Forelimb muscle (tissue), 1 donor: ENCODE data around the gene RUVBL1. TPM values are rescaled to one million over a fixed set of nuclear protein-coding genes. Genes with fewer than 3 reads are reported as not detected.

ENCODE experiments used
- DNase-seq: peaks from one replicate; pipeline ENCODE4 v3.0.0-alpha.2; 2013; ENCODE audit warnings: low read depth
- polyA plus RNA-seq: library from polyadenylated mRNA; unstranded; fragments of 120-200 nt; gene quantifications from one replicate; pipeline ENCODE4 v1.2.1, GENCODE V29; 2013; ENCODE audit not compliant: insufficient read length

RUVBL1 gene
- polyA plus RNA-seq, 1 donor = 34.1 TPM

DNA sequence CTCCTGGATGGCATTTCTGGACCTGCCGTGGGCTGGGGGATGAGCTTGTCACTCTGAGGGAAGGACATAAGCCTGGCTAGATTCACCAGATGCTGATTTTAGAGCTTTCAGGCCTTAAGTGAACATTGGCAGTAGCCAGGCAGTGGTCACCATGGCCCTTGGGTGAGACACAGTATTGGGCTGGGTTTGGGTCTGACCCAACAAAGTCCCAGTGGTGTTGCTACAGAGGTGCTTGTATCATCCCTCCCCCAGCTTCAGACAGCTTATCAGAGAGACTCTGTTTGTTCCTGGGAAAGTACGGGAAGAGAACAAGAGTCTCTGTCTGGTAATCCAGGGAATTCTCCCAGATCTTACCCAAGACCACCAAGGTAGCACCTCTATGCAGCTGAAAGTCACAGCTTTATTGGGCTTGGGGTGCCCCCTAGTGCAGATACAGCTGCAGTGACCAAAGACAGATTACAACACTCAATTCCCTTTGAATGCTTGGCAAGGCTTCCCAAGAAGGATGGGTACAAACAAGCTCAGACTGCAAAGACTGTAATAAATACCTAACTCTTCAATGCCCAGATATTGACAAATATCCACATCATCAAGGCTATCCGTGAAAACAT is 9.8 kb upstream of the RUVBL1 start:
- DNase-seq = no peak

DNA sequence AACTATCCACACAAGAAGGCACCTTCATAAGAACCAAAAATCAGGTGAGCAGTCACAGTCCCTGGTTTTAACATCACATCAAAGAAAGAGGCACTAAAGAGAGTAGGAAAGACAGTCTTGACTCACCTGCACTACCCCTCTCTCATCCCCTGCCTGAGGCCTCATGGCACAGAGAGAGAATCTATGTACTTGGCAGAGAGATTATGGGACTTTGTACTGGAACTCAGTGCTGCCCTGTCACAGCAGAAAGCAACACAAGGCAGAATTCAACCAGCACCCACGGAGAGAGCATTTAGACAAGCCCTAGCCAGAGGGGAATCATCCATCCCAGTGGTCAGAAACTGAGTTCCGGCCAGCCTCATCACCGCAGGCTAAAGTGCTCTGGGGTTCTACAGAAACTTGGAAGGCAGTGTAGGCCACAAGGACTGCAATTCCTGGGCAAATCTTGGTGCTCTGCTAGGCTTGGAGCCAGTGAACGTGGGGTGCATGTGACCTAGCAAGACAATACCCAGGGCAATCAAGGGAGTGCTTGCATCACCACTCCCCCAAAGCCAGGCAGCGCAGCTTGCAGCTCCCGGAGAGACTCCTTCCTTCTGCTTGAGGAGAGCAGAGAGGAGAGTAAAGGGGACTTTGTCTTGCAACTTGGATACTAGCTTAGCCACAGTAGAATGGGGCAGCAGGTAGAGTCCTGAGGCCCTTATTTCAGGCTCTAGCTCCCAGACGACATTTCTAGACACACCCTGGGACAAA is 8.5 kb upstream of the RUVBL1 start:
- DNase-seq = no peak

DNA sequence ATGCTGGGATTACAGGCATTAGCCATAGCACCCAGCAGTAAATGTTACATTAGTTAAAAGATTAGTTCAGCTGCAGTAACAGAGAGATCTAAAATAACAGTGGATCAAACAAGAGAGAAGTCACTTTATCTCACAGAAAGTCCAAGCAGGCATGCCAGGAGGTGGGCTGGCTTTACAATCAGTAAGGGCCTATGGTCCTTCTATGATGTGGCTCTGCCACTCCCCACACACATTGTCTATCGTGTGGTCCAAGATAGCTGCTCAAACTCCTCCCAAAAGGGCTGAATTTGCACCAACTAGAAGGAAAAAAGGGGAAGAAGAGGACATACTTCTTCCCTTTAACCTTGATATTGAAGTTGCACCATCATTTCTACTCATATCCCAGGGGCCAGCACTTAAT is 4.6 kb upstream of the RUVBL1 start:
- no peak for DNase-seq

DNA sequence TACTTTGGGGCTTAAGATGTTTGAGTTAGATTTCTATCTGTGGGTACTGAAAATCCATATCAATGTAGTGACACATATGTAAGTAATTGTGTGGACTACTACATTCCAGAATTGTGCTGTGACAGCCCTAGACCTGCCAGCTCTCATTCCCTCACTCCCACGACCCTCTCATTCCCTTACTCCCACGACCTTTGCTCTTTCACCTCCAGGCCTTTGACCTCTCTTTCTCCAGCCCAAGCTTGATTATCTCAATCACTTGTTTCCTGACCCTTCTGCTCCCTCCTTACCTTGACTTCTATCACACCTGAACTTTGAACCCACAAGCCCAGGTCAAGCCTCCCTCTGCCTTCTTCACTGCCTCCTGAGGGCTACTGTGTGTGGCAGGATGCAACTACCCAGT is 3.6 kb upstream of the RUVBL1 start:
- DNase-seq = no peak

DNA sequence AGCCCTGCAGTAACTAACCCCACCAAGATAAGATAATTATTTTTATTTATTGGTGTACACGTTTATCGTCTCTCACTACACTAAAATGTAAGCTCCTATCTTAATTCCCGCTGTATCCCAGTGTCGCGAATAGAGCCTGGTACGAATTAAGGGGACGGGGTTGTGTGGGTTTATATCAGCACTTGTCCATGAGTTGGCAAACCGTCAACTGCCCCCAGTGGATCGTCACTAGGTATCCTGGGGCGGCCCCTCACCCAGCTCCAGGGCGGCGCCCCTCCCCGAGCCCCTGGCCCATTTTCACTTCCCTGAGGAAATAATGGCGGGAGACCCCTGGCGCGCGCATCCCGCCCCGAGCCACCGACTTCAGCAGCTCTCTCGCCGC is 465 bp downstream of the RUVBL1 start:
- DNase-seq = no peak

DNA sequence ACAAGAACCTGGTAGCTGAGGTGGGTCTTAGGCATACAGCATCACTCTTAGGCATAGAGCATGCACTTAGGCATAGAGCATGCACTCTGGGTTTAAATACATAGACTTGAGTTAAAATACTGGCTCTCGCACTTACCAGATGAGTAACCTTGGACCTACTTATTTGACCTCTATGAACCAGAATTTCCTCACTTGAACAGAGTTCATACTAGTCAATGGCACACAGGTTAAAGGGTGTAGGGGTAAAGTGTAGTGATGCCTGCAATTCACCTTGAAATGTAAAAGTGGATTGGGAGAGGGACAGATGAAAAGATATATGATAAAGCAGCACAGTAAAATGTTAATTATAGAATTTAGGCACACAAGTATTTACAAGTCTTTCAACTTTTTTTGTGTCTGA is 1.6 kb downstream of the RUVBL1 start:
- no peak for DNase-seq

DNA sequence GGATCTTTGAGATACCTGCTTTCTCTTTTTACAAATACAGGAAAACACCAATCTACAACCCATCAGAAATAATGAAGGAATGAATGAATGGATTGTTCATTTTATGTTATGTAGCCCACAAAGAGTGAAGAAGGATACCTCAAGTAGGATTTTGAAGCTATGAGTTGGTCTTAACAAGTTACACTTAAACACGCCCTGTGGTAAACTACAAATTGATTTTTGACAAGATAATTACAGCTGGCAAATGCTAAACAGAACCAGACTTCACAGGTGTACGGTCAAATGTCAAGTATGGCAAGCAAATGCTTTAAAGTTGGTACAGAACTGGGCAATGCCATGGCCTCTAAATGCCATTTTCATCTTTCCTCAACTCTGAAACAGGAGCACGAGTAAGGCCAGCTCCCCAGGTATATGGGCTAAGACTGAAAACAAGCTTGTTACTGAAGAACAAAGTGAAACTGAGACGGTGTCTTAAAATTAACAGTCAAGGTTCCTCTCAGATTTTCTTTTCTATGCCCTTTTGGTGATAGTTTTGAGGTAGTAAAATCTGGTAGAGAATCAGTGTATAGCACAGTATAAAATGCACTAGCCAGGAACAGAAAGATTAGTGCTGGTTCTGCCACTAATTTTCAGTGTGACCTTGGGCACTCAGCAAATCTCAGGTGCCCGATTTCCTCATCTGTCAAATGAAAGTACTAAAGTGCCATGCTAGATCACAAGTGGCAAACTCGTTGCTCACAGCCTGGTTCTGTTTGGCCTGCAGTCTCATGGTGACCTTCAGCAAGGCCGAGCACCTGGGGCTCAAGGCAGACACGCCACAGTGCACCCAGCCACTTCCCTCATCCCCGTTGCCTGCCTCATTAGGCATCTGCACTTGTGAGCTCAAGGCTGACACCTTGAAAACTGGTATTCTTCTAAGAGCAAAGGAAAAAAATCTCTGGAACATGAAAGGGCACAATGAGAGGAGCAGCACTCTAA is 9.5 kb downstream of the RUVBL1 start:
- no peak for DNase-seq

DNA sequence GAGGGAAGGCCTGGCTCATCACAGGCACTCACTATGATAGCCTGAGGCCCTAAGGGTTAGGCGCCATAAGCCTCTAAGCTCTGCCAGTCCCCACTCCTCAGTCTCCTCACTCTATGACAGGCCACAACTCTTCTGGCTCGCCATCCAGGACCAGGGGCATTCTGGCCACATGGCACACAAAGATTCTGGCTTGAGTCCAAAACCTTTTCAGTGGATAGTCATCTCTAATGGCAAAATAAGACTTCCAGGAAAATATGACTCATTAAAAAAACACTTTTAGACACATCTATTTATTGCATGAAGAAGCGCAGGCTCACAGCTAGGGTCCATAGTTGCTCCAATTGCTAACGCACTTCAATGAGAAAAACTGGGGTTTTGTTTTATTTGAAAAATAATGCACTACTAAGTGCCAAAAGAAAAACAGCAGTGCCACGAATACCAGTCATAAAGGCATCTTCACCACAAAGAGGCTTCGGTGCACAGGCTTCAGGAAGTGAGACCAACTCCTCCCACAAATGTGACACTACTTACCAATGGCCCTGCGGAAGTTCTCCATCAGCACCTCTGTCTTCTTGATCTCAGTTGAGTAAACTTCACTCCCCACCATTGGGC is 11.1 kb downstream of the RUVBL1 start:
- no peak for DNase-seq

DNA sequence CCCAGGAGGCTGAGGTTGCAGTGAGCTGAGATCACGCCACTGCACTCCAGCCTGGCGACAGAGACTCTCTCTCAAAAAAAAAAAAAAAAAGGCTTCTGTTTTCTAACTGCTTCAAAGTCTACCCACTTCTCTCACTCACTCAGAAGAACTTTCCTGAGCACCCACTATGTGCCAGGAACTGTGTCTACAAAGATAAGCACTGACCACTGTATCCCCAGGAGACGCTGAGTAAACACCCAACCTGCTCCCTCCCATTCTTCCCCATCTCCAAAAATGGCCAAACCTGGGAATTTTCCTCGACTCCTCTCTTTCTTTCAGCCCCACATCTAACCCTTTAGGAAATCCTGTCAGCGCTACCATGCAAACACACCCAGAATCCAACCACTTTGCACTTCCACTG is 12.5 kb downstream of the RUVBL1 start:
- no peak for DNase-seq

DNA sequence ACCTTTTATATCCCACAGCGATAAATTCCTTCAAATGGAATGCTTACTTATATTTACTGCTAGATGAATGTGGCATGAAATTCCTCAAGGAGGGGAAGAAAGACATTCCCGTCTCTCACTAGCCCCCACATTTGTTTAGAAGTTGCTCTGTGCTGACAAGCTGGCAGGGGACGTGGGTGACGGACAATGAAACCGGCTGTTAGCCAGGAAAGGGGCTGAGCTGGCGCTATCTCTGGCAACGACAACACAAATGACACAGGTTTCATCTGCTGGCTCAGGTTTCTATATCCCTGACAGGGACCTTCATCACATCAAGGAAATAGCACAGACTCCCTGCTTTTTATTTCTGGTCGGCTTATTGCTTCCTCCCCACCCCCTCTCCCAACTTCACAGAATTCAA is 15.8 kb downstream of the RUVBL1 start:
- DNase-seq = no peak

DNA sequence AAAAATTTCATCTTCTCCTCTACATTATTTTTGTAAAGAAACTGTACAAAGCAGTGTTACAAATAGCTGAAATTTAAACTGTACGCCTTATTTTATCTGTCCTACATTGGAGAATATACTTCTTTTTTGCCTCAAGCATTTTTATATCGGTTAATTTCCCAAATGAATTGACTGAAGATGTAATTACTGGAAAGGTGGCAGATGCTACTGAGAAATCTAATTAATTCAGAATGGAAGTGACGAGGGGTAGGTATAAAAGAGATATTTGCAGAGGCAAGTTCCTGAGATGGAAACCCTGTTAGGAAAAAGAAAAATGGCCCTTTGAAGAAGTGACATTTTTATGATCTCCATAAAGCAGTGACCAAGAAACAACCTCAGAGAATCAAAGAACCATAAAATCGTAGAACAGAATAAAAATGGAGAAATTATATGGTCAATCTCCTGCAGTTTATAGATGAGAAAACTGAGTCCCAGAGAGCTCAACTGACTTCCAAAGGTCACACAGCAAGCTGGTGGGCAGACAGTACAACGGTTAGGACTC is 20.4 kb downstream of the RUVBL1 start:
- DNase-seq = no peak

DNA sequence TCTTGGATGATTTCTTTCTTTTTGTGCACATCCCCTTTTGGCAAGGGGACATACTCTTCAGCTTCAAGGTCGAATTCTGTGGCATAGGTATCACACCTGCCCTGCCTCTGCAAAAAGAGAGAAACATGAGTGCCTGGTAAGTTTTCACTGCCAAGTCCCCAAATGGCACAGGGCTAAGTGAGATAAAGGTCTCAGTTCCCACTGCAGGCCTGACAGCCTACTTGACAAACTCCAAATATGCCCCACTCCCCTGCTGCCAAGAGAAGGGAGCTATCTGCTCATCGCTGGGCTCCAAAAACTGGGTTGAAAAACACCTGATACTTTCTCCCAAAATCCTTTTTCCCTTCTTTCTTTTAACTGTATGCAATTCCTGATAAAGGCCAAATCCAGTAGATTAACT is 23.0 kb downstream of the RUVBL1 start:
- DNase-seq = no peak

DNA sequence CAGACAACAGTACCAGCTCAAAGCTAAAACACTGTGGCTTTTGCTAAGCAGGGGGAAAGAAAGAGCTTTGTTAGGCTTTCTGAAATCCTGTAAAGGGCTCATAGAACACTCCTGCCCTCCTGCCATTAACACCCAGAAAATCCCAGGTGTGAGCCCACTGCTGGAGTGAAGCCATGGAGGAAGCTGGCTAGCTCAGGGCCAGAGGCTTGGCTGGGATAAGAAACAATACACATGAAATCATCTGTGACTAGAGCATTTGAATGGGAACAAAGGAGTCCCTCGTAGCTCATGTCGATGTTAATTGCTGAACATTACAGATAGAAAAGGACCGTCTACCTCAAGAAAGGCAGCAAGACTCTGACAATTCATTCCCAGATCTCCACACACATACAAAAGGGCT is 23.5 kb downstream of the RUVBL1 start:
- DNase-seq = no peak

DNA sequence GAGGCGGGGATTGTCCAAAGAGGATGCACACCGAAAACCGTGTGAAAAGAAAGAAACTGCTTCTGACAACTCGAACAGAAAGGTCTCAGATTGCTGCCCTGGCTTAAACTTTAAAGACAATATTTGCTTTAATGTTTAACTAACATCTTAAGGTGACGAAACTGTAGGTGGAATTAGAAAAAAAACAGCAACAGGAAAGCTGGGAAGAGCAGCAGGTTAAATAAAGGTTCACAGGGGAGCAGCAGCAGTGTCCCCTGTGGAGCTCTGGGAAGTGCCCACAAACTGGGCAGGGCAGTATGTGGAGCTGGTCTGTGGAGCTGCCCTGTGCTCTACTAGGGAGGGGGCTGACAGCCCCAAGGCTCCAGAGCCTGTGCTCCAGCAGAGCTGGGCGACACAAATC is 25.4 kb downstream of the RUVBL1 start:
- no peak for DNase-seq

DNA sequence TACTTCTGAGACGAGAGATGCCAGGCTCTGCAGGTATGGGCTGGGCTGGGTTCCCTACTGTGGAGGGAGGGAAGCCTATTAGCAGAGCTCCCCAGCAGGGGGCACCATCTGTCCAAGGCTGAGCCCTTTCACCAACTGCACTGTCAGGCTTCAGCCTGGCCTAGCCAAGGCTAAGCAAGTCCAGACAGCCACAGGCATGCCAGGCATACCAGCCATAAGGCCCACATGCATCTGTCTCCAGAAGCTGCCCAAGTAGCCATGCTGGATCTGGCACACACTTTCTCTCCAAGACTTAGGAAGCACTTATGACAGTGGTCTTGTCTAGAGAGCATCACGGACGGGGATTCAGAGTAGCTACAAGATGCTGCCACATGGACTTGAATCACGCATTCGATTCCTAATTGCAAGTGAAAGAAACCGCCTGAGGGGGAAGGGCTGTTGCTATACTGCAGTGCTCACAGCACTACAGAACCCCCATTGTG is 28.3 kb downstream of the RUVBL1 start:
- DNase-seq = peak; percentile 19

DNA sequence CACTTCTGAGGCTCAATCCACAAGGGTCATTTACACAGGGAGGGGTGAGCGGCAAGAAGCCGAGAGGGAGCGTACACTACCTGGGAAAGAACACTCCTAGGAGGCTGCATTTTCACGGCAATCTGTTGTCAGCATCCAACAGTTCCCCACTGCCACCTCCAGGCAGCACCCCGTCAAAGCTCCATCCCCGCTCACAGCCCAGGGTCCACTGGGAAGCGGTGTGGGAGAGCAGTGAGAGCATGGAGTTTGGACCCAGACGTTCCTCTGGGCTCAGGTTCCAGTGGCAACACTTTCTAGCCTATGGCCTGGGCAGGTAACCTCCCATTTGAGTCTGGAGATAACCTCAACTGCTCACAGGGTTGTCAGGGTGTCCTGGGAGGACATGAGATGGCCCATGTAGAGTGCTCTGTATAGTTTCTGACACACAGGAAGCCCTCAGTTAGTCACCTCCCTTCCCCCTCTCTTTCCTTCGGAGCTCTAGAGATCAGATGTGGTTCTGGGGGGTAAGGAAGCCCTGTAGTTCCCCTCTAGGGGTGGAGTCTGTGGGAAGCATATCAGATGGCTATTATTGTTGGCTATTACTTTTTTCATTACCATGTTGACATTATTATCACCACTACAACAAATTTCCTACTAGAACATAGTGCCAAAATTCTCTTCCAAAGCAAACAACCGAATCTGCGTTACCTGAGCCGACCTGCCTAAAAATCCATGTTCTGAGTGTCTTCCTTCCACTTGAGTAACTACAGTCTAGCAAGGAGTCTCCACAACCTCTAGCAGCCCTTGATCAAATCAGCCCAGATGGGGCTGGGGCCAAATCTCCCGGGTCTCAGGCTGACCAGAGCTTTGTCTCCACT is 29.1 kb downstream of the RUVBL1 start:
- DNase-seq = no peak

DNA sequence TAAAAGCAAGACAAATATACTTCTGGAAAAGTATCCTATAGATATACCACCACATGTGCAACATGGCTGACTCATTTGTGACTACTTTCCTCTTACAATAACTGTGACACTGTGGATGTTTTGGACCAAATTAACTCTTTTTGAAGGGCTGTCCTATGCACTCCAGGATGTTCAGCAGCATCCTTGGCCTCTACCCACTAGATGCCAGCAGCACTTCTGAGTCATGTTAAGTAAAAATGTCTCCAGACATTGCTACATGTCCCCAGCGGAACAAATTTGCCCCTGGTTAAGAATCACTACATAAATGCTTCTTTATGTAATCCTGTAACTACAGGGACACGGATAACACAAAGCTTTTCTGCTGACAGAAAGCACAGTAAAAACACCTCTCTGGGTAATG is 32.0 kb downstream of the RUVBL1 start:
- no peak for DNase-seq

DNA sequence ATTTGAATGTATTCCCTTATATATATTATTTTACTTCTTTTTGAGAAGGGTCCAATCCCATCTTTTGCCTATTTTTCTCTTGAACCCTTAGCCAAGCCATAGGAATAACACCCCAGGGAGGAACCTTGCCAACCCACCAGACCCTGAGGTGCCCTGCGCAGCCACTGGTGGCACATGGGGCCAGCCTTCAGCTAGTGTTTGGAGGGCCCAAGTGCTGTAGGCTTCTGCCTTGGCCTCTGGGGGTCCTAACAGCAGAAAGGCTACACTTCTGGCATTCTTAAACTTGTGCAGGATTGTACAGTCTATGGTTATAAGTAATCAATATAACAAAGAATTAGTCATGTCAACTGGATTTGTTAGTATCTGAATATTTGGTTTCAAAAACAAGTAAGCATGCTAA is 34.5 kb downstream of the RUVBL1 start:
- DNase-seq = no peak

DNA sequence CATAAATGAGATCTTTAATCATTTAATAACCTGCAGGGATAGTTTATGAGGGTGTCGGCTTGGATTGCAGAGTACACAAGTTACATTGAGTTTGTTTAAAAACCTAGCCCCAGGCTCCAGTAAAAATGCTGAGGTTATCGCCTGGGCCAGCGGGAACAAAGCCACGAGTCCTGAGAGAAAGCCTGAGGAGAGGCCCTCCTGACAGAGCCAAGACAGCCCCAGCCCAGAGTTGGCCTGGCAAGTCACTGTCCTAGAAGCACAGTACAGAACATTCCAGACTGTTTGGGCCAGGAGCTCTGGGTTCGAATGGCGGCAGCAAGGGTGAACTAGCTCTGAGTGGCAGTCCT is 39.0 kb downstream of the RUVBL1 start:
- no peak for DNase-seq

DNA sequence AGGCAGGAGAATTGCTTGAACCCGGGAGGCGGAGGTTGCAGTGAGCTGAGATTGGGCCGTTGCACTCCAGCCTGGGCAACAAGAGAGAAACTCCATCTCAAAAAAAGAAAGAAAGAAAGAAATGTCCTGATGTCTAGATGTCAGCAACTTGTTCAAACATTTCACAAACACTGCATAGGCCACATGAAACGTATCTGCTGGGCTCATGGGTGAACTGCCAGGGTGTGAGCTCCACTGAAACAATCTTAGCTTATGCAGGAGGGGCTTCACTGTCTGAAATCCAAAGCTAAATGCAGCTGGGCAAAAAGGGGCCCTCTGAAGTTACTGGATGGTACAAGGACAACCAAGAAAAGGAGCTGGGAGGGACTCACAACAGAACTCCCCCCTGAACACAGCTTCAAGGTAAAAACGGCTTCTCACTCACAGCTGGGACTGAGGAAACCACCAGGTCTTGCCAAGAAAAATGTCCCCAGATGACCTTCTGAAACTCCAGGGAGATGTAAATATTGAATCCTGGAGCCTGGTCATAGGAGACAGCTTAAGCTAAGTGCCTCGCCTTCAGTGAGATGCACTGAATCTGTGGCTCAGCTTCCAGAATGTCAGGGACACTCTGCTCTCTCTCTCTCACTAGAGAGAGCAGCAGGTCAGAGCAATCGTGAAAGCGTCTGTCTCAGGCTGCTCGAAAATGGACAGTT is 39.5 kb downstream of the RUVBL1 start:
- DNase-seq = no peak
